Lung (tissue), 12 donors: ENCODE measurements around the gene PIN4. TPM values are rescaled to one million over a fixed set of nuclear protein-coding genes. Genes with fewer than 3 reads are reported as not detected.

Experiments used
- ATAC-seq: fragments of 200-7000 bp; cut with Tn5 transposase; one replicate; pipeline ENCODE4 v1.9.1; 2020; ENCODE audit warnings: moderate number of reproducible peaks; ENCODE audit not compliant: insufficient read depth, low FRiP score
- DNase-seq, 3 donors: peaks; one replicate each; pipeline ENCODE4 v3.0.0-alpha.2; 2013 to 2017
- H3K27ac ChIP-seq, 2 donors: one replicate each; pipeline ENCODE4 v1.5.1; 2013; ENCODE audit warnings: mild to moderate bottlenecking in 2 of 2, moderate library complexity in 2 of 2, control low read depth in 1 of 2, inconsistent platforms in 1 of 2, low read depth in 1 of 2, low read length in 1 of 2
- H3K27me3 ChIP-seq, 3 donors: one replicate each; pipeline ENCODE4 v1.5.1; 2013; ENCODE audit warnings: low read length in 2 of 3; ENCODE audit not compliant: control insufficient read depth in 3 of 3, insufficient read depth in 3 of 3
- H3K36me3 ChIP-seq, 4 donors: one replicate each; pipeline ENCODE4 v1.5.1; 2013; ENCODE audit warnings: low read length in 4 of 4, mild to moderate bottlenecking in 1 of 4, moderate library complexity in 1 of 4; ENCODE audit not compliant: control insufficient read depth in 4 of 4, insufficient read depth in 4 of 4
- H3K4me1 ChIP-seq, 5 donors: one replicate each; pipeline ENCODE4 v1.5.1; 2013; ENCODE audit warnings: low read length in 5 of 5, mild to moderate bottlenecking in 2 of 5, moderate library complexity in 1 of 5; ENCODE audit not compliant: control insufficient read depth in 5 of 5, insufficient read depth in 5 of 5
- H3K4me3 ChIP-seq: one replicate; pipeline ENCODE4 v1.5.1; 2013; ENCODE audit warnings: mild to moderate bottlenecking, control low read depth, moderate library complexity
- H3K9ac ChIP-seq, 2 donors: one replicate each; pipeline ENCODE4 v1.5.1; 2013; ENCODE audit warnings: low read length in 2 of 2, control low read depth in 1 of 2; ENCODE audit not compliant: insufficient read depth in 1 of 2
- H3K9me3 ChIP-seq, 4 donors: one replicate each; pipeline ENCODE4 v1.5.1; 2013; ENCODE audit warnings: low read length in 3 of 4, mild to moderate bottlenecking in 1 of 4, moderate library complexity in 1 of 4; ENCODE audit not compliant: control insufficient read depth in 4 of 4, insufficient read depth in 3 of 4
- CTCF ChIP-seq: IDR thresholded peaks from 2 replicates; pipeline ENCODE4 v1.5.1; 2012; ENCODE audit warnings: mild to moderate bottlenecking; ENCODE audit errors: control extremely low read depth, extremely low read depth
- WGBS, 2 donors: extraction: QIAGEN DNeasy Blood & Tissue Kit; methylation state at CpG; one replicate each; pipeline ENCODE4 v1.1.7; 2013; 5-methylcytosine and 5-hydroxymethylcytosine counted together
- polyA plus RNA-seq, 2 donors: library from polyadenylated mRNA; stranded (reverse); fragments of 200-250 nt; gene quantifications; one replicate each; pipeline ENCODE4 v1.2.1, GENCODE V29; 2013
- total RNA-seq, 2 donors: library from RNA; depleted of rRNA in 1 of 2; stranded (reverse); fragments of >200 nt in 1 of 2; gene quantifications; one replicate each; pipeline ENCODE4 v1.2.1, GENCODE V29; 2014 to 2021
- donor health status: control.
- donor health status: control.
- donor health status: Bipolar disorder and iron deficiency.
- donor health status: healthy.
- donor health status: DM: yes; HTN: yes; CAD: no.

Gene PIN4
- total and polyA plus RNA-seq, 4 donors: 6.7 to 24.5 (median 11.2) TPM

GRCh38 chrX:72142094-72142793, 39.3 kb upstream of the PIN4 start:
- DNase-seq: peak; percentile 45 to 65 (median 64)
- H3K9ac ChIP-seq: no peak overlapping the region
- H3K27ac ChIP-seq: no peak overlapping the region
- 41 to 56% methylated on average over 7 to 8 of the region's 8 CpGs for WGBS, 2 donors
- no peak overlapping the region for H3K4me3 ChIP-seq
- TF ChIP-seq CTCF: no peak
- H3K4me1 ChIP-seq: no peaks in the 10 kb centered on the region
- ATAC-seq: no peak
- peaks cover 0 to 23% (median 13%) of the 10 kb centered on the region in 3 donors for H3K27me3 ChIP-seq
- H3K9me3 ChIP-seq: no peaks in the 10 kb centered on the region
- H3K36me3 ChIP-seq: peaks cover 0 to 2% (median 0%) of the 10 kb centered on the region in 4 donors

- H3K9me3 ChIP-seq: no peaks in the 10 kb centered on the region
- DNase-seq (no peak), ATAC-seq (no peak)
- 47 to 60% methylated on average over 11 of the region's 11 CpGs for WGBS, 2 donors
- no peak overlapping the region for H3K27ac ChIP-seq
- H3K27me3 ChIP-seq: peaks cover 0 to 28% (median 13%) of the 10 kb centered on the region in 3 donors
- peaks cover 0 to 2% (median 0%) of the 10 kb centered on the region in 4 donors for H3K36me3 ChIP-seq
- TF ChIP-seq CTCF: no peak
- no peaks in the 10 kb centered on the region for H3K4me1 ChIP-seq
- no peak overlapping the region for H3K9ac ChIP-seq
- H3K4me3 ChIP-seq: no peak overlapping the region
These were observed 38.6 kb upstream of the PIN4 start for GRCh38 chrX:72142794-72143608.

- Histone ChIP-seq H3K9me3 (no peaks in the 10 kb centered on the region), H3K27me3 (peaks cover 0 to 28% (median 13%) of the 10 kb centered on the region in 3 donors), H3K36me3 (peaks cover 0 to 2% (median 0%) of the 10 kb centered on the region in 4 donors), H3K4me1 (no peaks in the 10 kb centered on the region), H3K4me3 (no peak overlapping the region), H3K9ac (no peak overlapping the region), H3K27ac (no peak overlapping the region)
- no peak for TF ChIP-seq CTCF
- 79 to 80% methylated on average over 2 of the region's 2 CpGs for WGBS, 2 donors
- no peak for ATAC-seq
- DNase-seq: no peak
These were observed 38.0 kb upstream of the PIN4 start for GRCh38 chrX:72143609-72143907.
